NCI-H2227 (cell line): ENCODE data around the gene ZNF773.
"Not testable (repeated sequence)": the region's sequence is repeated elsewhere in the genome, so short reads cannot be mapped to it uniquely, and the experiment has no call there.

ENCODE experiments used
- DNase-seq: peaks from one replicate; lab custom pipeline; 2025; ENCODE audit not compliant: unreplicated experiment; lab: John Stamatoyannopoulos, UW

ZNF773 gene

DNA sequence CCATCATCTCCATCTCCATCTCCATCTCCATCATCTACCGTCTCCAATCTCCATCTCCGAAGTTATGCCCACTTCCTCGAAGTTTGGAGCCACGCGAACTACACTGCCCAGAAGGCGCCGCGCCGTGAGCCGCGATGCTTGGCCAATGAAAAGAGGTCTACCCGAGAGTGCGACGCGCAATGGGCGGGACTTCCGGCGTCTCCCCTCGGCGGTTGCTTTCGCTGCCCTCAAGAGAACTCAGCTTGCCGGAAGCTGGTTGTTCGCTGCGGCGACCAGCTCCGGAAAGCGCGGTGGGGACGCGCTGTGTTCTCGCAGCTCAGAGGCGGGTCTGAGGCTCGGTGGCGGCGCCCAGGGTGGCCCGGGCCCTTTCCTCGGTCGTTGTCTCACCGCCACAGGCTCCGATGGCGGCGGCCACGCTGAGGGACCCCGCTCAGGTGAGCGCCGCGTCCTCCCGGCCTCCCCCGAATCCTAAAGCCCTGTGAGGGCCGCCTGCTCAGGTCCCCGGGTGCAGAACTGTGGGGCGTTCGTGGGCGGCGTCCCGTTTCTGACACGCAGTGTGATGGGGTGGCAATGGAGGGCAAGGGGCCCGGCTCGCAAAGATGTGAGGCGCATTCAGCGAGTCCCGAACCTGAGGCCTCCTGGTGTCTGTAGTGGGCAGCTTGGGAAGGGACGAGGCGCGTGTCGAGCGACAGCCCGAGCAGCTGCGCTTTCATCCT, at the start of gene ZNF773:
TSS of gene ZNF773 (plus strand) at position 259 of the 716 bp plus-strand sequence. CDS start at position 402, 143 bp downstream.
- DNase-seq = peak; percentile 100

DNA sequence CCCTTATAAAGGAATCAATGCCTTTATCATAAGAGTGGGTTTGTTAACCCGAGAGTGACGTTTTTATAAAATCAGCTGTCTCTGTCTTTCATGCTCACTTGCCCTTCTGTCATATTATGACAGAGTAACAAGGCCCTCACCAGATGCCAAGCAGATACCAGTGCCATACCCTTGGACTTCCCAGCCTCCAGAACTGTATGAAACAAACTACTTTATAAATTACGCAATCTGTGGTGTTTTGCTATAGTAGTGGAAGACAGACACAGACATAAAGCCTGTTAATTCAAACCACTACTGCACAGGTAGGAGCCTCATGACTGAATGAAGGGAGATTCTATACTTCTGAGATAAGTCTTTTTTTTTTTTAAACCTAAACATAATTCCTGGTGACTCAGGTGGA, 47.4 kb upstream of the ZNF773 start:
- DNase-seq = no peak

DNA sequence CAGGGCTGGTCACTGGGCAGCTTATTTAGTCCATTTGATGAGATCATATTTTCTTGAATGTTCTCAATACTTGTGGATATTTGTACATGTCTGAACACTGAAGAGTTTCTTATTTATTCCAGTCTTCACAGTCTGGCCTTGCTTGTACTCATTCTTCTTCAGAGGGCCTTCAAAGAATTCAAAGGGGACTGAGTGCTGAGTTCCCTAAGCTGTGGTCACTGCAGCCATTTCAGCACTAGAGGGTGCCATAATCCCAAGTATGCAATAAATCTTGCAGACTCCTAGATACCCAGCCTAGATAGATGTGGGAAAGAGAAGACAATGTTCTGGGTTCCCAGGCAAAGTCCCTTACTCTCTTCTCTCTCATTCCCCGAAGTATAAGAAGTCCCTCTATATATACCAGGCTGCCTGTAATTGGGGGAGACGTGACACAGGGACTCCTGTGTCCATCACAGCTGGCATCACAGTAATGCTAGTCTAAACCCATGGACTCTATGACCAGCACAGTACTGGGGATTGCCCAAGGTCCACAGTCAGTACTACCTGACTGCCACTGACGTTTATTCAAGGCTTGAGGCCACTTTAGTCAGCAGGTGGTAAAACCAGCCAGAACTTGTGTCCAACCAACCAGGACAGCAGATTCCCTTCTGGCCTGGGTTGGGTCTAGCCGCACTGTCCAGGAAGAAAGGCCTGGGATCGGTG, 33.9 kb upstream of the ZNF773 start:
- no peak for DNase-seq

- no peak for DNase-seq
These were observed 33.2 kb upstream of the ZNF773 start for GRCh38 chr19:57466489-57466888.

DNA sequence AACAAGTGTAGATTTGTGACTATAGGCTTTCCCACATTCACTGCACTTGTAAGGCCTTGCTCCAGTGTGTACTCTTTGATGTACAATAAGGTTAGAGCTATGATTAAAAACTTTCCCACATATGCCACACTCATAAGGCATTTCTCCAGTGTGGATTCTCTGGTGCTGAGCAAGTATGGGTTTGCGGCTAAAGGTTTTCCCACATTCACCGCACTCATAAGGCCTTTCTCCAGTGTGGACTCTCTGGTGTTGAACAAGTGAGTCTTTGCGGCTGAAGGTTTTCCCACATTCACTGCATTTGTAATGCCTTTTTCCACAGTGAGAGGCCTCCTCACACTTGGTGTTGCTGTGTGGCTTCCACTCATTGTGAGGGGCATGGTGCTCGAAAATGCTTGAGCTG, 26.1 kb upstream of the ZNF773 start:
- DNase-seq = peak; percentile 25

GRCh38 chr19:57477191-57478008, 22.3 kb upstream of the ZNF773 start, which contains the start of gene ZNF772:
Gene ZNF772 (minus strand): TSS chr19:57477566. CDS start chr19:57477309, 257 bp downstream.
- peak; percentile 98 for DNase-seq

- peak; percentile 98 for DNase-seq
These were observed 12.1 kb upstream of the ZNF773 start, which contains the start of gene ZNF419 for GRCh38 chr19:57487477-57488298. Gene ZNF419 (plus strand): TSS chr19:57487750. CDS start chr19:57487951, 201 bp downstream.

- not testable (repeated sequence) for DNase-seq
These were observed 11.5 kb upstream of the ZNF773 start for GRCh38 chr19:57488299-57488644.

- not testable (repeated sequence) for DNase-seq
These were observed 432 bp upstream of the ZNF773 start for GRCh38 chr19:57499332-57499679.

- DNase-seq = not testable (repeated sequence)
These were observed 662 bp downstream of the ZNF773 start for GRCh38 chr19:57500400-57500799.

GRCh38 chr19:57506163-57506562, 6.4 kb downstream of the ZNF773 start:
- no peak for DNase-seq

DNA sequence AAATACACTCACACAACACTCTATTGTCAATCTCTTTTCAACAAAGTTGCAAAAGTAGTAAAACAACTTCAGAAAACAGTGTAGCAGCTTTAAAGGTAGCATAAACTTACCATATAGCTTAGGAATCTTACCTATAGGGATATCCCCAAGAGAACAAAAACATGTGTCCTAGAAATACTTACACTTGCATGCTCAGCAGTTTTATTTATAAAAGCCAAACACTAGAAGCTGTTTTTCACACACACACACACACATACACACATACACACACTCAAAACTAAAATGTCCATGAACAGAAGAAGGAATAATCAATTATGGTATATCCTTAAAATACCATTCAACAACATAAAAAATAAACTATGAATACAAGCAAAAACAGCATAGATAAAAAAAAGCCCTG, 11.7 kb downstream of the ZNF773 start:
- DNase-seq = no peak

DNA sequence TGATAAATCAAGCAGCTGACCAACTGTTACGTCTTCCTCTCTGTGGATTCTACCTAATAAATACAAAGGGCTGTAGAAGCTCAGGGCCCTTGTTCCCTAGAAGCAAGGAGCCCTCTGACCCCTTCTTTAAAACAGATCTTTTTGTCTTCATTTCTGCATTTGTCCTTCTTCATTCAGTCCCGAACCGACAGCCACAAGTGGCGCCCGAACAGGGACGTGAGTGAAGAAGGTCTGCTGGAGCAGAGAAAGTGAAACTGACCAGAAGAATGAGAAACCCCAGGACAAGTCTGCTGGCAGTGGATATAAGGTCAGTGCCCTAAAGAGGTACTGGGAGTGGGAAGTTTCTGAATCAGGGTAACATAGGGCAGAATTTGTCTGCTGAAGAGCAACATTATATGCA, 13.1 kb downstream of the ZNF773 start:
- peak; percentile 62 for DNase-seq

- DNase-seq = no peak
These were observed 15.5 kb downstream of the ZNF773 start for GRCh38 chr19:57515255-57515654.

DNA sequence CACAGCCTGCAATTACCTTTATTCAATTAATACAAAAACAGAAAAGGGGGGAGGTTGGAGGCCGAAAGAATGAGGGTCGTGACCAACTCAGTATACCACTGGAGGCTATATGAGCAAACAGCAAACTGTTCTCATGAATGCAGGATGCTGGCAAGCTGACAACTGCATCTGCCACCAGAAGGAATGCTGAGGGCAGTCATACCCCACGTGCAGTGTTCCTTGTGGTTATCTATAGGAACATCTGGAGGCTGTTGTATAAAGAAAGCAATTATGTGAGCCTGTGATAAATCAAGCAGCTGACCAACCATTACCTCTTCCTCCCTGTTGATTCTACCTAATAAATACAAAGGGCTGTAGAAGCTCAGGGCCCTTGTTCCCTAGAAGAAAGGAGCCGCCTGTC, 18.3 kb downstream of the ZNF773 start:
- not testable (repeated sequence) for DNase-seq

DNA sequence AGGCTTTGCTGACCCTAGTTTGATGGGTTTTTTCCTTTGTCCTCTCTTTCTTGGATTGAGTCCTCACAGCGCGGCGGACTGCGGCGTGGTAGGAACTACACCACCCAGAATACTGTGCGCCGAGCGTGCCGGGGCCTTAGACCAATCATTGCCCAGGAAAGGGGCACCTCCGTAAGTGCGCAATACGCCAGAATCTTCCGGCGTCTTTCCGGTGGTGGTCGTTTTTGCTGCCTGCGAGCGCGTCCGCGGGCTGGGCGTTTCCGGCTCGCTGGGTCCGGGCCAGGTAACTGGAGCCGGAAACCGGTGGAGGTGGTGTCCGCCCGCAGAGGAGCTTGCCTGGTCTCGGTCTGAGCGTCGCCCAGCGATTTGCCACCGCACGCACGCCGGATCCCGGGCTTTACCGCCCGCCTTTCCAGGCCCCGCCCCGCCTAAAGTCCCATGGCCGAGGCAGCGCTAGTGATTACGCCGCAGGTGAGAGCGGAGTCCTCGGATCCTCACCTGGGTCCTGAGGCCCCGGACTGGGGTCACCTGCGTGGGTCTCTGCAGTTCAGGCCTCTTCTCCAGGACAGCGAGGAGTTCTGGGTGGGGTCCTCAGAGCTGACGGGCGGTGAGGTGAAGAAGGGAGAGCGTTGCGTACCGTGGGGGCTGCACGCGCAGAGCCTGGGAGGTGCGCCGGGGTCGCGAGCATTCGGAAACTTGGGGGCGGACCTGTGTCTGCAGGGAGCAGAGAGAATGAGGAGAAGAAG, 27.6 kb downstream of the ZNF773 start, which contains the start of gene ZNF549:
TSS of gene ZNF549 (plus strand) at position 221 of the 746 bp plus-strand sequence. CDS start at position 439, 218 bp downstream.
- peak; percentile 100 for DNase-seq

DNA sequence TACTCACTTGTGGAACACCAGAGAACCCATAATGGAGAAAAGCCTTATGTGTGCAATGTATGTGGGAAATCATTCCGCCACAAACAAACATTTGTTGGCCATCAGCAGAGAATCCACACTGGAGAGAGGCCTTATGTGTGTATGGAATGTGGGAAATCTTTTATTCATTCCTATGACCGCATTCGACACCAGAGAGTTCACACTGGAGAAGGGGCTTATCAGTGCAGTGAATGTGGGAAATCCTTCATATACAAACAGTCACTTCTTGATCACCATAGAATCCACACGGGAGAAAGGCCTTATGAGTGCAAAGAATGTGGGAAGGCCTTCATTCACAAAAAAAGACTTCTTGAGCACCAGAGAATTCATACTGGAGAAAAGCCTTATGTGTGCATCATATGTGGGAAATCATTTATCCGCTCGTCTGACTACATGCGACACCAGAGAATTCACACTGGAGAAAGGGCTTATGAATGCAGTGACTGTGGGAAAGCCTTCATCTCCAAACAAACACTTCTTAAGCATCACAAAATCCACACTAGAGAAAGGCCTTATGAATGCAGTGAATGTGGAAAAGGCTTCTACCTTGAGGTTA, 38.3 kb downstream of the ZNF773 start:
- no peak for DNase-seq

GRCh38 chr19:57546513-57546912, 46.8 kb downstream of the ZNF773 start:
- no peak for DNase-seq

- no peak for DNase-seq
These were observed 52.7 kb downstream of the ZNF773 start for GRCh38 chr19:57552432-57552831.
